Lower leg skin (tissue), 3 donors: Measurements from ENCODE around the gene OTOS.

Experiments used
- CTCF ChIP-seq, 3 donors: fragments of 450-650 bp; IDR thresholded peaks; one replicate each; pipeline ENCODE4 v1.5.1; 2016; ENCODE audit warnings: antibody characterized with exemption in 3 of 3, mild to moderate bottlenecking in 3 of 3, moderate library complexity in 2 of 3
- POLR2A ChIP-seq, 2 donors: fragments of 450-650 bp; IDR thresholded peaks; one replicate each; pipeline ENCODE4 v1.6.1; 2016 to 2017; ENCODE audit warnings: antibody characterized with exemption in 2 of 2, mild to moderate bottlenecking in 1 of 2, moderate library complexity in 1 of 2

GRCh38 chr2:240164586-240164985 lies 24.1 kb upstream of the OTOS start:
- no peak for TF ChIP-seq CTCF (IDR thresholded peaks at IDR 0.05)
- no peak for TF ChIP-seq POLR2A (IDR thresholded peaks at IDR 0.05)
